GM18507 (cell line): ENCODE measurements around the gene ASXL3.
A peak's percentile ranks its signal among the peaks of the same experiment; 100 is the strongest.

Source experiments
- DNase-seq: peaks from one replicate; pipeline ENCODE4 v3.0.0; 2011; ENCODE audit warnings: low read depth; ENCODE audit not compliant: insufficient read length; ENCODE audit errors: extremely low spot score
- FAIRE-seq: peaks from 2 replicates; lab custom pipeline; 2011; peaks lifted over from hg19 to GRCh38; lab: Jason Lieb, UNC

Gene ASXL3

DNA sequence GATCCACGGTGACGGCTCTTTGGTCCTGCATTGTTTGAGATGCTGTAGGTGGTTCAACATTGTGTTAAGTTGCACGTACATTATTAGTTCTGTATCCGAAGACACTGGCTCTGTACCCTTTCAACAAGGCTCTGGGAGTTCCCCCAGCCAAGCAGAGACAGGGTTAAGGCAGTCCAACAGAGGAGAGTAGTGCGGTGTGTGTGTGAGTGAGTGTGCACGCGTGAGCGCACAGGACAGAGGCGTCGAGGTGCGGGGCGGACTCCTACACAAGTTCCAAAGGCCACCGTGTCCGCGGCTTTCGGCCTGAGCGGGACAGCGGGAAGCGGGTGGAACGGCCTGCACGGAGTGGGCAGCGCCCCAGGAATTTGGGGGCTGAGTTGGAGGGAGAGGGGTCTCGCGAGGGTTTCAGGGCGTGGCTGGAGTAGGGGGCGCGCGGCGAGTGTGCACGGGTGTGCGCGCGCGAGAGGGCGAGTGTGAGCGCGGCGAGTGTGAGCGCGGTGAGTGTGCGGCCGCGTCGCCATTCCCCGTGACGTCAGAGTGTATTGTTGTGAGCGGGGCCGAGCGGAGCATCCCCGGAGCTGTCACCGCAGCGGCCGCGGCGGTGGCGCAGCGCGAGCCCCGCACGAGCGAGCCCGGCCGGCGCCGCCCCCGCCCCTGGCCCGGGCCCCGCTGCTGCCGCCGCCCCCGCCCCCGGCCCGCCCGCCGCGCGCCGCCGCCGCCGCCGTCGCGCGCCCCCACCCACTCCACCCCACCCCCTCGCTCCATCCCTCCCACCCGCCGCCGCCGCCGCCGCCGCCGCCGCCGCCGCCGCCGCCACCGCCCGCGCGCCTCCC is at the start of gene ASXL3:
Gene ASXL3 (plus strand): TSS at position 535 of the 833 bp plus-strand sequence. CDS start 413 bp downstream, outside the sequence.
- DNase-seq (no peak), FAIRE-seq (no peak)

DNA sequence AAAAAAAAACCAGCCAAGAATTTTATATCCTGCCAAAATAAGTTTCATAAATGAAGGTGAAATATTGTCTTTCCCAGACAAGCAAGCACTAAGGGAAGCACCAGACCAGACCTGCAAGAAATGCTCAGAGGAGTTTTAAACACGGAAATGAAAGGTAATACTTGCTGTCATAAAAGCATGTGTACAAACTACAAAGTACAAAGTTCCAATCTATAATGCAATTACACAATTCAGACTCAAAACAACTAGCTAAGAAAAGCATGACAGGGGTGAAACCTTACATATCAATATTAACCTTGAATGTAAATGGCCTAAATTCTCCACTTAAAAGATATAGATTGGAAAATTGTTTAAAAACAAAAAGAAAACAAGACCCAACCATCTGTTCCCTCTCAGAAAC is 45.0 kb upstream of the ASXL3 start:
- DNase-seq (no peak), FAIRE-seq (no peak)

- FAIRE-seq = no peak
Measured at GRCh38 chr18:33536904-33537303, 41.1 kb upstream of the ASXL3 start.

DNA sequence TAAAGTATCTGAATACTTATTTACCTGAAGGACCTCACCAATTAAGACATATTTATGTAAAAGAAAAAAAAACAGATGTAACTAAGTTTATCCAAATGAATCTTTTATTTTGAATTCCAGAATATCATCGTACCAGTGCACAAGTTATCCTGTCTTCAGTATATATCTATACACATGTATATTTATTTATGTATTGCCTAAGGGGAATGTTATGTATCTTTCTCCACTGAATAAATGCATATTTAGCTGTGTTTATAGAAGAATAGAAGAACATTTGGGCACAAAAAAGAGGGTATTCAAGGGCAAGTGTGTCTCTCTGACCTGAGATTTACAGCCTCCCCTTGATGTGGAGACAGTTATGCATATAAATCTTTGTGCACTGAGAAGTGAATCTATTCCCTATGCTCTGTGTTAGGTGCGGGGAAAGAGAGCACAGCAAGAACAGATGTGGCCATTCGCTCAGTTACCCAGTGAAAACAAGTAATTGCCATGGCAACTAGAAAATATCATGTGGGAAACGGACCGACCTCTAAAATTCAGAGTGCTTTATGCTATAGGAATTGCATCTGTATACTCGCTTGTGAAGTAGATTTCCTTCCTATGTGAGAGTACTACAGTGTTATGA is 39.5 kb upstream of the ASXL3 start:
- no peak for FAIRE-seq
- no peak for DNase-seq

More at GRCh38 chr18:33536904-33537303, 41.1 kb upstream of the ASXL3 start:
- DNase-seq = no peak

DNA sequence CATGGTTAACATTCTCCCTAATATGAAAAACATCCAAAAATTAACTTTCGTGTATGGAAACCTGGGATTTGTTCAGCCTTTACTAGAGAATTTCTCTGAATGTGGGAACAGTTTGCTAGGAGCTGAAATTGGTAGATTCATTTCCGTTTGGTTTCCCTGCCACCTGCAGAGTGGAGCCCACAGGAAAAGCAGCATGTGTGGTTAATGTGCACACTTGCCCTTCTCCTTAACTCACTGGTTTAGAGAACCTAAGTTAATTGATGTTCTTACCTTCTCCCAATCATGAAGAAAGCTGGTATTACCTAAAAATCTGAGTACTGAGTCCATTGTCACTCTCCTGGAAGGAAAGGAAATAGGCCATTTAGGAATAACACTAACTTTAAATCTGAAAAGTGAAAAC is 37.6 kb upstream of the ASXL3 start:
- FAIRE-seq = no peak

GRCh38 chr18:33541316-33541715 is 36.7 kb upstream of the ASXL3 start:
- FAIRE-seq = peak; percentile 18
- no peak for DNase-seq

More for the DNA sequence above, 37.6 kb upstream of the ASXL3 start:
- DNase-seq = no peak

DNA sequence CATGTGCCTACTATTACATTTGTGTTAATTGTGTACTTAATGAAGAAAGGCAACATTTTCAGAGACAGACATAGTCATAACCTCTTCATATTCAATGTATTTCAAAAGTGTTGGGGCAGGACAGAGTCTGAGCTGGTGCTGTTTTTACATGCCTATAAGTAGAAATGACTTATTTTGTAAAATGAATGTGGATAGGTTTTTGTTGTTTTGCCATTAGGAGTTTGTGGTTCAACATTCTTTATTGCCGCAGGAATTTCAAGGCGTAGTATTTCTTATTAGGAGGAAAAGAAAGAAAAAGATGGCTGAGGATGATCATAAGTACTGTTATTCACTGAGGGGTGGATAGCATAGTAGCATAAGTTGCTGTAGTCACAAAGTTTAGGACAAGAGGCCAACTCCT is 21.2 kb upstream of the ASXL3 start:
- DNase-seq (no peak), FAIRE-seq (no peak)

- no peak for DNase-seq
- no peak for FAIRE-seq
Measured at GRCh38 chr18:33557706-33558105, 20.3 kb upstream of the ASXL3 start.

DNA sequence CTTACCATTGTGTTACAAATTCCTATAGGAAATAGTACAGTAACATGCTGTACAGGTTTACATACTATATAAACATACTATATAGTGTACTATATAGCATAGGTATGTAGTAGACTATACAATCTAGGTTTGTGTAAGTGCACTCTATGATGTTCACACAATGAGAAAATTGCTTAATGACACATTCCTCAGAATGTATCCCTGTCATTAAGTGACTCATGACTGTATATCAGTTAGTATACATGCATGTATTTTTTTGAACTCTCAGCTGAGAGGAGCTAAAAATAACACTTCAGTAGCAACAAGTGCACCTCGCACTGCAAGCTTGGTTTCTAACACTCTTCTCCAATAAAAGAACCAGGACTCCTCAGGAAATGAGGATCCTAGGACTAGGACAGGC is 19.5 kb upstream of the ASXL3 start:
- FAIRE-seq (no peak), DNase-seq (no peak)

- DNase-seq = no peak
- no peak for FAIRE-seq
Measured at GRCh38 chr18:33560686-33561370, 17.2 kb upstream of the ASXL3 start.

DNA sequence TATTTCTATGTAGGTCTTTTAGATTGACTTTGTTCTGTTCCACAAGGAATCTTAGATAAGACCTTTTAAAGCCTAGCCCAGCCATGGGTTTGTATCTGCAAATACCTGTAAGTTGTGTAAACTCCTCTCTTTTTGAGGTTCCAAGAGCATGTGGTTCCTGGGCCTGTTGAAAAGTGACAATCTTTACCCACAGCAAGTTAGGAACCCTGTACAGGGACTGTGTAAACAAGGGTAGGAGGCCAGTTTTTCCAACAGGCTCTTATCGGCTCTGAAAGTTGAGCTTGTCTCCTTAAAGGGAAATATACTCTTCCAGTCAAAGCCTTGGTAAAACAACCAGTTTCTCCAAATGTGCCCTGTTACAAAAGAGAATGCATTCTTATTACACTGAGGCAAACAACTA is 15.3 kb upstream of the ASXL3 start:
- no peak for FAIRE-seq

GRCh38 chr18:33567705-33568104 is 10.3 kb upstream of the ASXL3 start:
- no peak for FAIRE-seq
- DNase-seq = no peak

More for the DNA sequence above, 15.3 kb upstream of the ASXL3 start:
- no peak for DNase-seq

DNA sequence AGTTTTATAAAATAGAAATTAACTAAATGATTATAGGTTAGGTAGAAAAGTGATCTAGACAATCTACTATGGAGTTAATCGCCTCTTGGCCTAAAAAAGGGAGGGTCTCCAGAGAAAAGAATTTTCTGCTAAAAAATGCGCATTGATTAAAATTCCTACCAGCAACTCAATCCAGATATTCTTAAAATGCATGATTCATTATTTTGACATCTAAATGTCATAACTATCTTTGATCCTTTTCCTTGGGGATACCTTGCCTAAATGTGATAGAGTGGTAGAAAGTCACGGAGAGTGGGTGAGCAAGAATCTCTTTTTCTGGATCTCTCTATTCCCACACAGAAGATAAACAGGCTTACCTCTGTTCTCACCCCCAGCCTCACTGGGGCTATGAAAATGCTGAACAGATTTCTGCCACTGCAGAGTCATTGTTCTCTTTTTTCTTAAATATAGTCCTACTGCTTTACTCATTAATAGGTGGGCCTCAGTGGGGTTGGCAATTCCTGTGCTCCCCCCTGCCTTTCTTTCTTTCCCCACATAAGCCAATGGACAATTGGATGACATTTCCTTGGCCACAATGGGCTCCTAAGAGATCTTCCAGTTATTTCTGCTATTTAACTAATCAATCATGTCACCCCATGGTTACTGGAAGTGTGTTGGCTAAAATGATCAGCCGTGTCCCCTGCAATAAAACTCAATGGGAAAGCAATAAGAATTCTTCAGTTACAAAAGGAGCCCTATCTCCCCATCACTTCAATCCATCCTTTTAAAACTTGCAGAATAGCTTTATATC is 5.8 kb upstream of the ASXL3 start:
- FAIRE-seq = no peak
- DNase-seq = no peak

- FAIRE-seq = no peak
Measured at GRCh38 chr18:33573193-33573592, 4.8 kb upstream of the ASXL3 start.

DNA sequence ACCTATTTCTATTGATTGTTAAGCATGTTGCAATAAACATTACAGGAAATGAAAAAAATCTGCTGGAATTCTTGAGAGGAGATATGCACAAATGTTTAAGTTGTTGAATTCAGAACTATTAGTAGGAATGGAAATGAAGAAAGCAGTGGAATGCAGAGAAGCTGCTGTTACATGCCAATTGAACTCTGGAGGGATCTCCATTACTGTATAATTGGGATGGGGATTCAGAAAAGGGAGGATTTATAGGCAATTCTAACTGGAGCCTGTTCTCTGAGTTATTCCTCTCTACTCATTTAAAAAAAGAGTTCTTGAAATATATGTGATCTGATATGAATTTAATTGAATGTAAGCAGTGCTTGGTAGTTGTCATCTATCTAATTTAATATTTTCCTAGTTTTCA is 2.6 kb upstream of the ASXL3 start:
- no peak for FAIRE-seq
- DNase-seq = no peak

More at GRCh38 chr18:33573193-33573592, 4.8 kb upstream of the ASXL3 start:
- no peak for DNase-seq

DNA sequence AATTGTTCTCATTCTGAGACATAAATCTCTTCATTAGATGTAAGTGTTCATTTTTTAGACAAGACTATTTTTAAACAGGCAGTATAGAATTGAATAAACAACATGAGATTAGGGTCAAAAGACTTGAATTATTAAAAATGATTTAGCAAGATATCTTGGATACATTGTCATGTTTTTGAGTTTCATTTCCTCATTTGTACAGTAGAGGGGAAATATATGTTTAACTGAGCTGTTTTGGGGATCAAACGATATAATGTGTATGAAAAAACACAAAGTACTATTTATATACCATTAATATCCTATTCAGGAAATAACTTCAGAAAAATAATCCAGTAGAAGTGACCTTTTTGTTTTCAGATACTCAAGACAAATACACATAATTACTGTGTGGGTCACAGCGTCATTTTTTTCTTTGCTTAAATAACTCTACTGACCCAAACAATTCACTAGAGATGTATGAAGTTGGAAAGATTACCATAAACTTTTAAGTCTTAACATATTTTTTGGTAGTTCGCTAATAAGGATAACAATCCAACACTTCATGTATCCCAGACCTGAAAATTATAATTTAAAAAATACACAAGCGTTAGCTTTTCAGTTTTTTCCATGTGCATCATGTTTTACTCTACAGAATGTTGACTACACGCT is 896 bp upstream of the ASXL3 start:
- FAIRE-seq (no peak), DNase-seq (no peak)

- FAIRE-seq (no peak), DNase-seq (no peak)
Measured at GRCh38 chr18:33578518-33579348, 714 bp downstream of the ASXL3 start.
